Fibroblast of pulmonary artery (primary cell): ENCODE data around the gene TNRC18.
A peak's percentile ranks its signal among the peaks of the same experiment; 100 is the strongest.

Experiments used
- DNase-seq: peaks from one replicate; pipeline ENCODE4 v3.0.0-alpha.2; 2010; ENCODE audit warnings: low read depth
- H3K4me3 ChIP-seq: replicated peaks from 2 replicates; pipeline ENCODE4 v1.5.1; 2011; ENCODE audit warnings: low read depth, mild to moderate bottlenecking, control low read depth, low read length, moderate library complexity
- TF ChIP-seq, protein P1 (sequence below): IDR thresholded peaks from 2 replicates; pipeline ENCODE4 v1.5.1; 2011; ENCODE audit warnings: mild to moderate bottlenecking, control low read depth, low read length, inconsistent platforms; ENCODE audit errors: missing control alignments

The TNRC18 gene

DNA sequence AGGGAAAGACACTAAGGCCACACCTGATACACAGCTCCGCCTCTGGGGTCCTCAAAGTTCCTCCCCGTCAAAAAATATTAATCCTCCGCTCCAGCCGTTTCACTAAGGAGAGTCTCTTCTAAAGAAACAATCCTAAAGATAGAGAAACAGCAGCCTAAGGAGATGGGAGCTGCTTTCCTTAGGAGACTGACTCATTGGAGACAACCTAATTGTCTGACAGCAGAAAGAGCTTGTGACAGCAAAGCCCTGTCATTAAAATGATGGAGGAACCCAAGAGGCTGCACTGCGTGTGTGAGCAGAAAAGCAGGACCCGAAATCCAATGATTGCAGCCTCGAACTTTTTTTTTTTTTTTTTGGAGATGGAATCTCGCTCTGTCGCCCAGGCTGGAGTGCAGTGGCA is 44.0 kb upstream of the TNRC18 start:
- TF ChIP-seq, protein P1, sequence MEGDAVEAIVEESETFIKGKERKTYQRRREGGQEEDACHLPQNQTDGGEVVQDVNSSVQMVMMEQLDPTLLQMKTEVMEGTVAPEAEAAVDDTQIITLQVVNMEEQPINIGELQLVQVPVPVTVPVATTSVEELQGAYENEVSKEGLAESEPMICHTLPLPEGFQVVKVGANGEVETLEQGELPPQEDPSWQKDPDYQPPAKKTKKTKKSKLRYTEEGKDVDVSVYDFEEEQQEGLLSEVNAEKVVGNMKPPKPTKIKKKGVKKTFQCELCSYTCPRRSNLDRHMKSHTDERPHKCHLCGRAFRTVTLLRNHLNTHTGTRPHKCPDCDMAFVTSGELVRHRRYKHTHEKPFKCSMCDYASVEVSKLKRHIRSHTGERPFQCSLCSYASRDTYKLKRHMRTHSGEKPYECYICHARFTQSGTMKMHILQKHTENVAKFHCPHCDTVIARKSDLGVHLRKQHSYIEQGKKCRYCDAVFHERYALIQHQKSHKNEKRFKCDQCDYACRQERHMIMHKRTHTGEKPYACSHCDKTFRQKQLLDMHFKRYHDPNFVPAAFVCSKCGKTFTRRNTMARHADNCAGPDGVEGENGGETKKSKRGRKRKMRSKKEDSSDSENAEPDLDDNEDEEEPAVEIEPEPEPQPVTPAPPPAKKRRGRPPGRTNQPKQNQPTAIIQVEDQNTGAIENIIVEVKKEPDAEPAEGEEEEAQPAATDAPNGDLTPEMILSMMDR: no peak
- DNase-seq: no peak
- H3K4me3 ChIP-seq: no peak overlapping the region

DNA sequence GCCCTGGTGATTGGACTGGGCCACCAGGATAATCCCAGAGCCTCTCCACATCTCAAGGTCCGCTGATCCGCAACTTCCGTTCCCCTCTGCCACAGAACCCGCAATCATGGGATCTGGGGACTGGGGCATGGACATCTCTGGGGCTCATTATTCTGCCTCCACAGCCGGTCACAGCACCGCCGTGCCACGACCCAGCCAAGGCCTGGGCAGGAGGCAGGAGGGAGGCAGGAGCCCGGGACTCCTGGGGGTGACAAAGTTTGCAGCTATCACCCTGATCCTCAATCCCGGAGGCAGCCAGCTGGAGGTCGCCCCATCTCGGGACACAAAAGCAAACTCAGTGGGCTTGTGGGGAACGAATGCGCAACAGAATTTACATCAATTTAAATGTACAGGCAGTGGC is 42.9 kb upstream of the TNRC18 start:
- TF ChIP-seq, protein P1: no peak
- no peak for DNase-seq
- no peak overlapping the region for H3K4me3 ChIP-seq

DNA sequence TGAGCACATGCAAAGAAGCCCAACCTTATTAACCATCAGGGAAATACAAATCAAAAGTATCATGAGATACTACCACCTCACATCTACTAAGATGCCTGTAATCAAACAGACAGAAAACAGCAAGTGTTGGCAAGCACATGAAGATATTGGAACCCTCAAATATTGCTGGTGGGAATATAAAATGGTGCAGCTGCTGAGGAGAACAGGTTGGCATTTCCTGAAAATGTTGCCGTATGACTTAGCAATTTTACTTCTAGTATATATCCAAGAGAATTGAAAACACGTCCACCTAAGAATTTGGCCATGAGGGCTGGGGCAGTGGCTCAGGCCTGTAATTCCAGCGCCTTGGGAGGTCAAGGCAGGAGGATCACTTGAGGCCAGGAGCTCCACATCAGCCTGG is 39.4 kb upstream of the TNRC18 start:
- DNase-seq: no peak
- TF ChIP-seq, protein P1: no peak
- no peak overlapping the region for H3K4me3 ChIP-seq

DNA sequence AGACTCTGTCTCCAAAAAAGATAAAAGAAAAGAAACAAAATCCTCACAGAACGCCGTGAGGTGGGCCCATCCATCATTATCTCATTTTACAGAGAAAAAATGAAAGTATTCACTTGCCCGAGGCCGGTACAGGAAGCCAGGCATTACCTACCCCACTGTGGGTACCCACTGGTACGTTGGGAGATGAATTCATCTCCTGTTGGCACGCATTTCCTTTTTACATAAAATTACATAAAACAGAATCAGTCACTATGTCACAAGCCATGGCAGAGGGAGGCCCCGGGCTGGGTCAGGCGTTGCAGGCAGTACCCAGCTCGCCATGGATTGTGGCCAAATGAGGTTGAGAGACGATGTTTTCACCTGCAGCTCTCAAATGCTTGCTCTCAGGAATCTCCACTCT is 38.6 kb upstream of the TNRC18 start:
- DNase-seq: no peak
- no peak overlapping the region for H3K4me3 ChIP-seq
- TF ChIP-seq, protein P1: no peak

DNA sequence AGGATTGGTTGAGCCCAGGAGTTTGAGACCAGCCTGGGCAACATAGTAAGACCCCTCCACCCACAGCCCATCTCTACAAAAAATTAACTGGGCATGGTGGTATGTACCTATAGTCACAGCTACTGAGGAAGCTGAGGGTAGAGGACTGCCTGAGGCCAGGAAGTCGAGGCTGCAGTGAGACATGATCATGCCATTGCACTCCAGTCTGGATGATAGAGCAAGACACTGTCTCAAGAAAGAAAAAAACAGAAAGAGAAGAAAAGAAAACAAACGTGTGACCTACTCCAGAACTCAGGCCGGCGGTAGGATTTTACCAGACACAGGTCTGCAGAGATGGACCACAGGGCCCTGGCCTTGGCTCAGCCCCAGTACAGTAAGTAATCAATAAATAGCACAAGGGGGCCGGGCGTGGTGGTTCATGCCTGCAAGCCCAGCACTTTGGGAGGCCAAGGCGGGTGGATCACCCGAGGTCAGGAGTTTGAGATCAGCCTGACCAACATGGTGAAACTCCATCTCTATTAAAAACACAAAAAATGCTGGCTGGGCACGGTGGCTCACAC is 35.4 kb upstream of the TNRC18 start:
- TF ChIP-seq, protein P1: no peak
- DNase-seq: no peak
- no peak overlapping the region for H3K4me3 ChIP-seq

DNA sequence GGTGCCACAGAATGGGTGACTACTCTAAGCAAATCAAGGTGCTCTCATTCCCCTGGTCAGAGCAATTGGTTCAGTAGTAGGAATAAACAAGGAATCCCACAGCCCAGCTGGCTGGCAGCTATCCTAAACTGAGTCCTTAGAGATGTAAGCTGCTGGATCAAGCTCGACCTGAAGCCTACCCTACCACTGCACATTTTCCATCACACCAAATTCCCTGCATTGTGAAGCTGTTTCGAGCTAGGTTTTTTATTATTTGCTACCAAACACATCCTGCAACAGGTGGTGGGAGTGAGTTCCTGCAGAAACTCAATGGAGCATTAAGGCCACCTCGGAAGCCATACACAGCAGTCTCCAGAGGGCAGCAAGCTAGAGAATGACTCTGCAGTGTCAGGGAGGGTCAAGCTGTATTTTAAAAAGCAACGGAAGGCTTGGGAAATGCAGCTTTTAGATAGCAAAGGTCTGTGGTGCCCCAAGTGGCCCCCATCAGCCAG is 33.7 kb upstream of the TNRC18 start:
- no peak for DNase-seq
- TF ChIP-seq, protein P1: peak; percentile 2
- no peak overlapping the region for H3K4me3 ChIP-seq

DNA sequence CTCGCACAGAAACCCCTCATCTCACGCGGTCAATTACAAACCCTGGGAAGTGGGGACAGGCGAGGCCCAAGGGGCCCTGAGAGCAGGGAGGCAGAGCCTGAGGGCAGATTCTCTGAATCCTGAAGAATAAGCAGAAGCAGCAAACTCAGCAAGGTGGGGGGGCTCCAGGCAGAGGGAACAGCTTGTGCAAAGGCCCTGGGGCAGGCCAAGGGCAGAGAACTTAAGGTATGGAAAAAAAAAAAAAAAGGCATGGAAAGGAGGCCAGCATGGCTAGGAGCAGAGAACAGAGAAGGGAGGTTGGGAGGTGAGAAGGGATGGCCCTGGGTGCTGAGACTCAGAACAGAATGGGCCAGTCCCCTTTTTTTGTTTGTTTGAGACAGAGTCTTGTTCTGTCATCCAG is 32.8 kb upstream of the TNRC18 start:
- TF ChIP-seq, protein P1: no peak
- no peak for DNase-seq
- no peak overlapping the region for H3K4me3 ChIP-seq
